HG03066 (cell line): ENCODE data around the gene KCNIP4.

ENCODE experiments used
- ATAC-seq: cut with Tn5 transposase; IDR thresholded peaks from one replicate; pipeline ENCODE4 v1.9.1; 2021; ENCODE audit warnings: low read depth; ENCODE audit not compliant: unreplicated experiment

KCNIP4 gene

GRCh38 chr4:20723019-20723418 lies 1225.6 kb downstream of the KCNIP4 start:
- ATAC-seq, result no peak

GRCh38 chr4:20711335-20711734 lies 1237.2 kb downstream of the KCNIP4 start:
- no peak for ATAC-seq

- peak; percentile 100 for ATAC-seq
These were observed 1248.4 kb downstream of the KCNIP4 start, which contains the start of gene PACRGL for GRCh38 chr4:20700007-20700761. Gene PACRGL, plus strand, starts transcription at chr4:20700458. Its CDS starts 4,024 bp downstream, at chr4:20704482.

GRCh38 chr4:20698820-20699219 lies 1249.8 kb downstream of the KCNIP4 start:
- ATAC-seq, result no peak

- no peak for ATAC-seq
These were observed 1250.2 kb downstream of the KCNIP4 start for GRCh38 chr4:20698382-20698781.

GRCh38 chr4:20696815-20697214 lies 1251.8 kb downstream of the KCNIP4 start:
- ATAC-seq, result no peak

- no peak for ATAC-seq
These were observed 1260.7 kb downstream of the KCNIP4 start for GRCh38 chr4:20687864-20688263.

- ATAC-seq, result no peak
These were observed 1263.5 kb downstream of the KCNIP4 start for GRCh38 chr4:20684852-20685763.

- no peak for ATAC-seq
These were observed 1264.8 kb downstream of the KCNIP4 start for GRCh38 chr4:20683766-20684165.

GRCh38 chr4:20682853-20683252 lies 1265.7 kb downstream of the KCNIP4 start:
- ATAC-seq, result no peak

- ATAC-seq, result no peak
These were observed 1267.3 kb downstream of the KCNIP4 start for GRCh38 chr4:20681271-20681670.

- ATAC-seq, result no peak
These were observed 1267.8 kb downstream of the KCNIP4 start for GRCh38 chr4:20680736-20681135.

- no peak for ATAC-seq
These were observed 1268.6 kb downstream of the KCNIP4 start for GRCh38 chr4:20679951-20680350.
